Measurements from ENCODE around the gene EZH1. TPM values are rescaled to one million over a fixed set of nuclear protein-coding genes. Genes with fewer than 3 reads are reported as not detected.

The EZH1 gene
- total RNA-seq, 4 donors from 2014 or later, result 32.7 to 71.9 (median 43.9) TPM

GRCh38 chr17:42676424-42677011, 68.3 kb downstream of the EZH1 start, which contains the start of gene PLEKHH3:
PLEKHH3 (minus strand) TSS chr17:42676994; CDS start chr17:42676563, 431 bp downstream.
- intact Hi-C loops (cut with DNase I; ENCODE audit: low total_unique reads), result loop anchor here (2.0 kb wide), 1 partner anchor 68 kb away; the partner anchor contains the start of genes RETREG3 and TUBG1
- DNase-seq (ENCODE audit: low spot score in 2 of 2), result peak in 1 of 2 donors; percentile 90
- H3K4me3 ChIP-seq (ENCODE audit: low read depth, poor library complexity, severe bottlenecking), result peak within 1 kb of the TSS; percentile 87
- TF ChIP-seq CTCF (IDR thresholded peaks at IDR 0.05) (no peak), POLR2A (IDR thresholded peaks at IDR 0.05) (peak in 1 of 2 donors; percentile 22)
- WGBS, 2 donors, result 0 to 1% methylated on average over 33 to 51 of the region's 51 CpGs

GRCh38 chr17:42675965-42676423, 68.8 kb downstream of the EZH1 start:
- WGBS, 2 donors, result 0 to 1% methylated on average over 32 to 39 of the region's 43 CpGs
- DNase-seq (ENCODE audit: low spot score in 2 of 2), result peak in 1 of 2 donors; percentile 94
- H3K4me3 ChIP-seq (ENCODE audit: low read depth, poor library complexity, severe bottlenecking), result peak overlapping the region; percentile 87
- intact Hi-C loops (cut with DNase I; ENCODE audit: low total_unique reads), result loop anchor here (2.0 kb wide), 1 partner anchor 67 kb away; the partner anchor contains the start of genes RETREG3 and TUBG1
- TF ChIP-seq POLR2A (IDR thresholded peaks at IDR 0.05) (no peak), CTCF (IDR thresholded peaks at IDR 0.05) (no peak)

- intact Hi-C loops (cut with DNase I; ENCODE audit: low total_unique reads), result no loop called here
- peak overlapping the region; percentile 87 for H3K4me3 ChIP-seq (ENCODE audit: low read depth, poor library complexity, severe bottlenecking)
- TF ChIP-seq CTCF (IDR thresholded peaks at IDR 0.05) (no peak), POLR2A (IDR thresholded peaks at IDR 0.05) (no peak)
- no peak for DNase-seq (ENCODE audit: low spot score in 2 of 2)
- 2% methylated on average over 12 to 24 of the region's 27 CpGs for WGBS, 2 donors
Measured at GRCh38 chr17:42675348-42675964, 69.4 kb downstream of the EZH1 start.

GRCh38 chr17:42674755-42675347, 70.0 kb downstream of the EZH1 start:
- no peak for DNase-seq (ENCODE audit: low spot score in 2 of 2)
- peak overlapping the region; percentile 87 for H3K4me3 ChIP-seq (ENCODE audit: low read depth, poor library complexity, severe bottlenecking)
- TF ChIP-seq POLR2A (IDR thresholded peaks at IDR 0.05) (no peak), CTCF (IDR thresholded peaks at IDR 0.05) (no peak)
- 21 to 26% methylated on average over 7 to 9 of the region's 9 CpGs for WGBS, 2 donors
- intact Hi-C loops (cut with DNase I; ENCODE audit: low total_unique reads), result no loop called here

- no peak overlapping the region for H3K4me3 ChIP-seq (ENCODE audit: low read depth, poor library complexity, severe bottlenecking)
- DNase-seq (ENCODE audit: low spot score in 2 of 2), result peak in 1 of 2 donors; percentile 92
- intact Hi-C loops (cut with DNase I; ENCODE audit: low total_unique reads), result no loop called here
- WGBS, 2 donors, result 11 to 13% methylated on average over 14 to 18 of the region's 32 CpGs
- TF ChIP-seq CTCF (IDR thresholded peaks at IDR 0.05) (no peak), POLR2A (IDR thresholded peaks at IDR 0.05) (no peak)
Measured at GRCh38 chr17:42673885-42674754, 70.7 kb downstream of the EZH1 start.
